ENCODE measurements around the gene APLNR. TPM values are rescaled to one million over a fixed set of nuclear protein-coding genes. Genes with fewer than 3 reads are reported as not detected.
"Not testable (repeated sequence)": the region's sequence is repeated elsewhere in the genome, so short reads cannot be mapped to it uniquely, and the experiment has no call there.

The APLNR gene
- not detected for total RNA-seq

GRCh38 chr11:57237204-57237681 is at the start of gene APLNR:
APLNR (minus strand) TSS chr11:57237250; CDS start chr11:57237004, 246 bp downstream.
- H3K9me3 Mint-ChIP-seq = no peaks in the 10 kb centered on the region
- ChIA-PET CTCF (interaction anchor here (0.6 kb wide), 1 partner anchor 90 kb away, joined by 4 read pairs; no protein-coding TSS in a partner anchor), POLR2A (no interaction called here)
- H3K4me1 Mint-ChIP-seq = peaks cover 4% of the 10 kb centered on the region
- no peak for DNase-seq
- H3K27me3 Mint-ChIP-seq = peaks cover 49% of the 10 kb centered on the region
- H3K4me3 Mint-ChIP-seq = no peak within 1 kb of the TSS
- no peak within 1 kb of the TSS for H3K27ac Mint-ChIP-seq
- no peaks in the 10 kb centered on the region for H3K36me3 Mint-ChIP-seq (ENCODE audit: low read depth)

GRCh38 chr11:57283231-57283990 is 46.4 kb upstream of the APLNR start:
- Mint-ChIP-seq H3K27ac (no peak overlapping the region), H3K4me1 (no peaks in the 10 kb centered on the region), H3K27me3 (peaks cover 11% of the 10 kb centered on the region), H3K9me3 (peaks cover 2% of the 10 kb centered on the region), H3K36me3 (ENCODE audit: low read depth) (no peaks in the 10 kb centered on the region), H3K4me3 (no peak overlapping the region)
- CTCF ChIA-PET = no interaction called here
- POLR2A ChIA-PET = no interaction called here
- DNase-seq = no peak

GRCh38 chr11:57281546-57281945 is 44.5 kb upstream of the APLNR start:
- H3K9me3 Mint-ChIP-seq; H3K4me1 Mint-ChIP-seq; H3K4me3 Mint-ChIP-seq; H3K36me3 Mint-ChIP-seq (ENCODE audit: low read depth); POLR2A ChIA-PET; H3K27ac Mint-ChIP-seq; DNase-seq: not testable (repeated sequence)
- H3K27me3 Mint-ChIP-seq = peaks cover 12% of the 10 kb centered on the region
- CTCF ChIA-PET = interaction anchor here (1.1 kb wide), 1 partner anchor 12 kb away, joined by 3 read pairs; no protein-coding TSS in a partner anchor

- Mint-ChIP-seq H3K36me3 (ENCODE audit: low read depth) (no peaks in the 10 kb centered on the region), H3K4me3 (no peak overlapping the region), H3K4me1 (peaks cover 2% of the 10 kb centered on the region), H3K27ac (no peak overlapping the region), H3K9me3 (peaks cover 2% of the 10 kb centered on the region), H3K27me3 (peaks cover 19% of the 10 kb centered on the region)
- DNase-seq = no peak
- CTCF ChIA-PET = interaction anchor here (1.2 kb wide), 1 partner anchor 438 kb away, joined by 4 read pairs; no protein-coding TSS in a partner anchor
- POLR2A ChIA-PET = no interaction called here
Observed at GRCh38 chr11:57279116-57279515, 42.1 kb upstream of the APLNR start.

GRCh38 chr11:57278721-57279095 is 41.7 kb upstream of the APLNR start:
- no peak for DNase-seq
- peaks cover 2% of the 10 kb centered on the region for H3K9me3 Mint-ChIP-seq
- peaks cover 20% of the 10 kb centered on the region for H3K27me3 Mint-ChIP-seq
- peaks cover 2% of the 10 kb centered on the region for H3K4me1 Mint-ChIP-seq
- H3K27ac Mint-ChIP-seq = no peak overlapping the region
- CTCF ChIA-PET = no interaction called here
- POLR2A ChIA-PET = no interaction called here
- no peaks in the 10 kb centered on the region for H3K36me3 Mint-ChIP-seq (ENCODE audit: low read depth)
- H3K4me3 Mint-ChIP-seq = no peak overlapping the region

GRCh38 chr11:57277845-57278720 is 41.0 kb upstream of the APLNR start:
- Mint-ChIP-seq H3K36me3 (ENCODE audit: low read depth) (no peaks in the 10 kb centered on the region), H3K9me3 (peaks cover 2% of the 10 kb centered on the region), H3K27me3 (peaks cover 20% of the 10 kb centered on the region), H3K4me1 (peaks cover 2% of the 10 kb centered on the region), H3K4me3 (no peak overlapping the region), H3K27ac (no peak overlapping the region)
- DNase-seq = peak; percentile 28
- ChIA-PET POLR2A (no interaction called here), CTCF (no interaction called here)

- H3K27me3 Mint-ChIP-seq = peaks cover 20% of the 10 kb centered on the region
- no peak overlapping the region for H3K4me3 Mint-ChIP-seq
- no peak overlapping the region for H3K27ac Mint-ChIP-seq
- H3K36me3 Mint-ChIP-seq (ENCODE audit: low read depth) = no peaks in the 10 kb centered on the region
- DNase-seq = no peak
- POLR2A ChIA-PET = no interaction called here
- no peaks in the 10 kb centered on the region for H3K9me3 Mint-ChIP-seq
- H3K4me1 Mint-ChIP-seq = peaks cover 2% of the 10 kb centered on the region
- CTCF ChIA-PET = no interaction called here
Observed at GRCh38 chr11:57276971-57277675, 40.1 kb upstream of the APLNR start.

- no peak for DNase-seq
- ChIA-PET POLR2A (no interaction called here), CTCF (no interaction called here)
- Mint-ChIP-seq H3K4me3 (no peak overlapping the region), H3K27me3 (peaks cover 20% of the 10 kb centered on the region), H3K36me3 (ENCODE audit: low read depth) (no peaks in the 10 kb centered on the region), H3K9me3 (no peaks in the 10 kb centered on the region), H3K4me1 (peaks cover 2% of the 10 kb centered on the region), H3K27ac (no peak overlapping the region)
Observed at GRCh38 chr11:57276169-57276970, 39.3 kb upstream of the APLNR start.

- H3K9me3 Mint-ChIP-seq = no peaks in the 10 kb centered on the region
- no peak overlapping the region for H3K4me3 Mint-ChIP-seq
- no peak overlapping the region for H3K27ac Mint-ChIP-seq
- H3K27me3 Mint-ChIP-seq = peaks cover 20% of the 10 kb centered on the region
- ChIA-PET POLR2A (no interaction called here), CTCF (interaction anchor here (1.0 kb wide), 1 partner anchor 434 kb away, joined by 4 read pairs; no protein-coding TSS in a partner anchor)
- DNase-seq = no peak
- H3K4me1 Mint-ChIP-seq = peaks cover 2% of the 10 kb centered on the region
- no peaks in the 10 kb centered on the region for H3K36me3 Mint-ChIP-seq (ENCODE audit: low read depth)
Observed at GRCh38 chr11:57275582-57275981, 38.5 kb upstream of the APLNR start.

- no peak overlapping the region for H3K27ac Mint-ChIP-seq
- no peaks in the 10 kb centered on the region for H3K9me3 Mint-ChIP-seq
- H3K27me3 Mint-ChIP-seq = peaks cover 20% of the 10 kb centered on the region
- POLR2A ChIA-PET = no interaction called here
- CTCF ChIA-PET = interaction anchor here (1.0 kb wide), 1 partner anchor 434 kb away, joined by 4 read pairs; no protein-coding TSS in a partner anchor
- peaks cover 2% of the 10 kb centered on the region for H3K4me1 Mint-ChIP-seq
- DNase-seq = no peak
- no peaks in the 10 kb centered on the region for H3K36me3 Mint-ChIP-seq (ENCODE audit: low read depth)
- no peak overlapping the region for H3K4me3 Mint-ChIP-seq
Observed at GRCh38 chr11:57274904-57275498, 38.0 kb upstream of the APLNR start.

- ChIA-PET CTCF (no interaction called here), POLR2A (no interaction called here)
- peaks cover 16% of the 10 kb centered on the region for H3K27me3 Mint-ChIP-seq
- no peak for DNase-seq
- no peaks in the 10 kb centered on the region for H3K9me3 Mint-ChIP-seq
- H3K36me3 Mint-ChIP-seq (ENCODE audit: low read depth) = no peaks in the 10 kb centered on the region
- H3K4me3 Mint-ChIP-seq = no peak overlapping the region
- no peak overlapping the region for H3K27ac Mint-ChIP-seq
- H3K4me1 Mint-ChIP-seq = peaks cover 2% of the 10 kb centered on the region
Observed at GRCh38 chr11:57273448-57274058, 36.5 kb upstream of the APLNR start.
